Transverse colon (tissue), 4 donors: Measurements from ENCODE around the gene PROM2.

ENCODE experiments used
- EP300 ChIP-seq: sonication (generic); formaldehyde crosslinking; IDR thresholded peaks from one replicate; pipeline ENCODE4 v1.6.1; 2017; ENCODE audit warnings: antibody characterized with exemption, low read depth
- POLR2A ChIP-seq: fragments of 450-650 bp; IDR thresholded peaks from one replicate; pipeline ENCODE4 v1.6.1; 2016; ENCODE audit warnings: antibody characterized with exemption, mild to moderate bottlenecking, moderate library complexity
- POLR2AphosphoS5 ChIP-seq, 3 donors: sonication (generic); formaldehyde crosslinking; IDR thresholded peaks; one replicate each; pipeline ENCODE4 v1.6.1; 2016; ENCODE audit warnings: antibody characterized with exemption in 3 of 3
- TF ChIP-seq, protein P1 (sequence below), 5 experiments: fragments of 200-600 bp in 3 of 5; fragments of 450-650 bp in 2 of 5; sonication (generic) in 3 of 5; IDR thresholded peaks; 1 replicate in 2 of 5; 2 replicates in 3 of 5; pipeline ENCODE4 v1.5.1; 2016 to 2017; ENCODE audit warnings: antibody characterized with exemption in 5 of 5, inconsistent platforms in 3 of 5, mild to moderate bottlenecking in 2 of 5, moderate library complexity in 1 of 5

- TF ChIP-seq POLR2A (no peak), EP300 (no peak), POLR2AphosphoS5 (IDR thresholded peaks at IDR 0.05) (no peak)
- TF ChIP-seq, protein P1, sequence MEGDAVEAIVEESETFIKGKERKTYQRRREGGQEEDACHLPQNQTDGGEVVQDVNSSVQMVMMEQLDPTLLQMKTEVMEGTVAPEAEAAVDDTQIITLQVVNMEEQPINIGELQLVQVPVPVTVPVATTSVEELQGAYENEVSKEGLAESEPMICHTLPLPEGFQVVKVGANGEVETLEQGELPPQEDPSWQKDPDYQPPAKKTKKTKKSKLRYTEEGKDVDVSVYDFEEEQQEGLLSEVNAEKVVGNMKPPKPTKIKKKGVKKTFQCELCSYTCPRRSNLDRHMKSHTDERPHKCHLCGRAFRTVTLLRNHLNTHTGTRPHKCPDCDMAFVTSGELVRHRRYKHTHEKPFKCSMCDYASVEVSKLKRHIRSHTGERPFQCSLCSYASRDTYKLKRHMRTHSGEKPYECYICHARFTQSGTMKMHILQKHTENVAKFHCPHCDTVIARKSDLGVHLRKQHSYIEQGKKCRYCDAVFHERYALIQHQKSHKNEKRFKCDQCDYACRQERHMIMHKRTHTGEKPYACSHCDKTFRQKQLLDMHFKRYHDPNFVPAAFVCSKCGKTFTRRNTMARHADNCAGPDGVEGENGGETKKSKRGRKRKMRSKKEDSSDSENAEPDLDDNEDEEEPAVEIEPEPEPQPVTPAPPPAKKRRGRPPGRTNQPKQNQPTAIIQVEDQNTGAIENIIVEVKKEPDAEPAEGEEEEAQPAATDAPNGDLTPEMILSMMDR (IDR thresholded peaks at IDR 0.05): no peak
These were observed 20.5 kb downstream of the PROM2 start for GRCh38 chr2:95294579-95295250.
